GM10266 (cell line): Measurements from ENCODE around the gene TTLL11.

ENCODE experiments used
- DNase-seq: peaks from one replicate; pipeline ENCODE4 v3.0.0; 2012; ENCODE audit errors: extremely low spot score
- TF ChIP-seq, protein P1 (sequence below): IDR thresholded peaks from 2 replicates; pipeline ENCODE4 v1.5.1; 2012; ENCODE audit warnings: mild to moderate bottlenecking, low read depth; ENCODE audit not compliant: control insufficient read depth, insufficient read depth; ENCODE audit errors: missing control alignments

Gene TTLL11

DNA sequence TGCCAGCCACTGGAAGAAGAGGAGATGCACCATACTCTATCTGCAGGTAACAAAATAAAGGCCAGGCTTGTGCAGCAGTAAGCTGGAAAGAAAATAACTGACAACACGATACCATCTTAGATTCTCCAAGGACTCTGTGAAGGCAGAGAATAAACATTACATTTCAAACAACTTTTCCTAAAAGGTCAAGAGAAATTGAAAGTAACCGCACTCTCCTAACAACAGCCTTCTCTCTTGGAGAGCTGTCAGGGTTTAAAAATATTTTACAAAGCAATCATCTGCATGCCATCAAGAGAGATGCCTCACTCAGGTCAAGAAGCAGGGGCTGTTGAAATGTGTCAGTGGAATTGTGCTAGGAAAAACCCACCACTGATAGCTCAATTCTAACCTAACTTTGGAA is 13.5 kb upstream of the TTLL11 start:
- DNase-seq = no peak
- TF ChIP-seq, protein P1, sequence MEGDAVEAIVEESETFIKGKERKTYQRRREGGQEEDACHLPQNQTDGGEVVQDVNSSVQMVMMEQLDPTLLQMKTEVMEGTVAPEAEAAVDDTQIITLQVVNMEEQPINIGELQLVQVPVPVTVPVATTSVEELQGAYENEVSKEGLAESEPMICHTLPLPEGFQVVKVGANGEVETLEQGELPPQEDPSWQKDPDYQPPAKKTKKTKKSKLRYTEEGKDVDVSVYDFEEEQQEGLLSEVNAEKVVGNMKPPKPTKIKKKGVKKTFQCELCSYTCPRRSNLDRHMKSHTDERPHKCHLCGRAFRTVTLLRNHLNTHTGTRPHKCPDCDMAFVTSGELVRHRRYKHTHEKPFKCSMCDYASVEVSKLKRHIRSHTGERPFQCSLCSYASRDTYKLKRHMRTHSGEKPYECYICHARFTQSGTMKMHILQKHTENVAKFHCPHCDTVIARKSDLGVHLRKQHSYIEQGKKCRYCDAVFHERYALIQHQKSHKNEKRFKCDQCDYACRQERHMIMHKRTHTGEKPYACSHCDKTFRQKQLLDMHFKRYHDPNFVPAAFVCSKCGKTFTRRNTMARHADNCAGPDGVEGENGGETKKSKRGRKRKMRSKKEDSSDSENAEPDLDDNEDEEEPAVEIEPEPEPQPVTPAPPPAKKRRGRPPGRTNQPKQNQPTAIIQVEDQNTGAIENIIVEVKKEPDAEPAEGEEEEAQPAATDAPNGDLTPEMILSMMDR = no peak

DNA sequence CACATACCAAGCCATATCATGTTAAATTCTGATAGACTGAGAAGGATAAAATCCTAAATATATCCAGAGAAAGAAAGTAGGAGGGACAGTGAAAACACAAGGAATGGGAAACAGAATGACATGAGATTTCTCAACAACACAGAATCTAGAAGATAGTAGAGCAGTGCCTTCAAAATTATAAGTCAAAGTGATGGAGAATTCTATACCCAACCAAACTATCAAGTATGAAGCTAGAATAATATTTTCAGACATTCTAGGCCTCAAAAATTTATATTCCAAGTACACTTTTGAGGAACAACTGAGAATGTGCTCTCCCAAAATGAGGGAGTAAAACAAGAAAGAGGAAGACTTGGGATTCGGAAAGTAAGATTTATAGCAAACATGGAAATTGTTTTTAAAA is 10.9 kb upstream of the TTLL11 start:
- DNase-seq = no peak
- TF ChIP-seq, protein P1 = no peak

GRCh38 chr9:122102156-122102555 is 9.0 kb upstream of the TTLL11 start:
- TF ChIP-seq, protein P1 = no peak
- DNase-seq = no peak

DNA sequence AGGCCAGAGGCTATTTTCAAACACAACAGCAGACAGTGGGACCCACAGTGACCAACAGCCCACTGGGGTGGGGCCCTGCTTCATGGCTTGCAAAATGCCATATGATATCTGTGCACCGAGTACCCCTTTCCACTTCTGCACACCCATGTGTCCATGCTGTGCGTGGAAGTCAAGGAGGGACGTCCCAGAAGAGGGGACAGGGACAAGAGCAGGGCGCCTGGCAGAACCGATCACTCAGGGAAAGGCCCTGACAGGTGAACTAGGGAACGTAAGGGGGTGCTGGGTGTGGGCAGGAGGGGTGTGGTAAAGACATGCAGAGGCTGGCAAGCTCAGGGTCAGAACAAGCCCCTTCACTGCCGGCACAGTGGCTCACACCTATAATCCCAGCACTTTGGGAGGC is 7.6 kb upstream of the TTLL11 start:
- no peak for DNase-seq

DNA sequence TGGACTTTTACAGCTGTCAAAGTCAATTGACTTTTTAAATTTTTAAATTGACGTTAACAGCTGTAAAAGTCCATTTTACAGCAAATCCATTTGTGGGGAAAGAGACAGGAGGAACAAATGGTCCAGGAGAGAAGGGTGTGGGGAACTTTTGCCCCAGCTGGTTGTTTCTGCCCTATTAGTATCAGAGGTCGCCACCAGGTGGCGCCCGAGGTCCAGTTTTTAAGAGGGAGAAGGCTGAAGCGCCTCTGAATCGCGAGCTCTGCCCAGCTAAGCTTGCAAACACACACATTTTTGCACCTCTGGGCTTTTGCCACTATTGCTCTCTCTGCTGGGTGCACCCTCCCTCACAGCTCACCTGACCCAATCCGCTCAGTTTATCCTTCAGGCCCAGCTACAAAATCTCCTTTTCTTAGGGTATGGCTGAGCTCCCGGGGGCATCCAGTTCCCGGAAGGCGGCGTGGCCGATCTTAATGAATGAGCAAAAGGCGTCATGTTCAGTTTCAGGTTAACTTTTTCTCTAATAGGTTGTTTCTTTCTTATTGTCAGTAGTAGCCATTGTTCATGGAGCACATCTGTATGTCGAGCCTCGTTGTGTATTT is 6.3 kb upstream of the TTLL11 start:
- DNase-seq = peak; percentile 79

More for the DNA sequence above, 7.6 kb upstream of the TTLL11 start:
- TF ChIP-seq, protein P1 = no peak

DNA sequence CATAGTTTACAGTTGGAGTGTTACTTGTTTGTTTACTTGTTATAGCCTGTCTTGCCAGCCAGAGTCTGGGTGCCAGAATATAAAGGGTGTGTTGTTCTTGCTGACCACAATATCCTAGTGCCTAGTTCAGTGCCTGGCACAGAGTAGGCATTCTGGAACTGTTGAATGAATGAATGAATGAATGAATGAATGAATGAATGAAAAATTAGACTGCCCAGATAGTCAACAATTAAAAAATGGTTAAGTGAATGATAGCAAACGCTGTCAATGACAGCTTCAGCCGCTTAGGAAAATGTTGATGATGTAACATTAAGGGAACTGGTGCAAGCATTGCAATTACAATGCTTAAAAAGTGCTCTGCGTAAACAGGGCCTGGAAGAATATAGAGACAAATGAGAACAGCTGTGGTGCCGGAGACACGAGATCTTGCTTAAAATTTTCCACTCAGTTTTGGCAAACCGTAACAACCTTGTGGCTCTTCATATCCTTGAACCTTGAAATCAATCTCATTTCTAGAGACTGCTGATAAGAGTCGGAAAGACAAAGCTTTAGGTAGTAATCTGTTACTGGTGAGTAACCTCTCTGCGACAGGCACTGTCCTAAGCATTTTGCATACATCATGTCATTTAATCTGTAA is 4.7 kb upstream of the TTLL11 start:
- no peak for DNase-seq
- TF ChIP-seq, protein P1 = no peak

More for the DNA sequence above, 6.3 kb upstream of the TTLL11 start:
- TF ChIP-seq, protein P1 = peak; percentile 77
